Measurements from ENCODE around the gene SNAI3. TPM values are rescaled to one million over a fixed set of nuclear protein-coding genes. Genes with fewer than 3 reads are reported as not detected.

The SNAI3 gene
- total and polyA plus RNA-seq, 7 experiments from 2014 or later = 2.7 to 13.5 (median 6.5) TPM

DNA sequence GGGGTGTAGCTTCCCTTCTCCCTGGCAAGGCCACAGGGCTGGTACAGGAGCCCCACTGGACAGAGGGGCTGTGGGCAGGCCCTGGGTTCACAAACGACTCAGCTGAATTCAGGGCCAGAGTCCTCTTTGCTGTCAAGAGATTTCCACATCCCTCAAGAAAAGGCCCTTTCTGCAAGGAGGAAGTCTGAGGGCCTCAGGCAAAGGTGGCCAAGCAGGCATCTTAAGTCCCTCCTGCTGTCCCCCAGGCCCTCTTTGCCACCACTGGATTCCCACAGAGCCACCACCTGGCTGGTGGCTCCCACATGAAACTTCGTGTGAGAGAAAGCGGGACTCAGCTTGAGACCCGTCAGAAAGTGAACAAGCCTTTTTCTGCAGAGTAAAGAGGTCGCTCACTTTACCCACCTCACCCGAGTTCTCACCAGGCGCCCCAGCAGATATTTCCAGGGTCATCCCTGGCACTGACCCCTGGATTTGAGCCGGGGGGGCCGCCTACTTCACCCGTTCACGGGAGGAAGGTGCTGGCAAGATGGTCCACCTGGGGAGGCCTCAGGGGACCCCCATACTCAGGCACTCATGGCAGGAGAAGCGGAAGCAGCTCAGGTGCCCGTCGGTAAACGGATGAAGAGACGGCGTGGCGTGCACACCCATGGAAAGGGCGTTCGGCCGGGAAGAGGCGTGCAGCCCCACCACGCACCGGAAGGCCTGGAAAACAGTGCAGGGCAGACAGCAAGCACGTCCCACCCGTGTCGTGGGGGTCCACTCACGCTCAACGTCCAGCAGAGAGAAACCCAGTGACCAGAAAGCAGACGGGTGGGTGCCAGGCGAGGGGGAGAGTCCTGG, 16.3 kb upstream of the SNAI3 start:
- H3K9me3 Mint-ChIP-seq = no peaks in the 10 kb centered on the region
- H3K4me1 Mint-ChIP-seq = peaks cover 44 to 70% (median 51%) of the 10 kb centered on the region in 7 donors
- H3K27me3 ChIP-seq (ENCODE audit: control insufficient read depth in 2 of 2, insufficient read depth in 2 of 2, low read length in 2 of 2) = no peaks in the 10 kb centered on the region
- intact Hi-C loops (cut with micrococcal nuclease) = loop anchor here (1.0 to 10.0 kb wide), 7 partner anchors 35 to 1022 kb away; partner anchors contain the start of genes BANP (in 2 of the 2), CYBA (in 1 of the 2), GALNS (in 1 of the 2) and IL17C (in 1 of the 2)
- DNase-seq (peak in 2 of 9 donors; percentile 24 to 33), ATAC-seq (no peak)
- H3K9me3 ChIP-seq (ENCODE audit: control insufficient read depth in 2 of 3, low read length in 3 of 3) = no peaks in the 10 kb centered on the region
- H3K27me3 Mint-ChIP-seq = no peaks in the 10 kb centered on the region
- H3K4me3 ChIP-seq (ENCODE audit: low read length) = peak overlapping the region; percentile 56
- H3K4me1 ChIP-seq (ENCODE audit: control insufficient read depth in 2 of 2, insufficient read depth in 2 of 2, low read length in 2 of 2) = peaks cover 41 to 67% of the 10 kb centered on the region in 2 donors
- peaks cover 0 to 29% (median 3%) of the 10 kb centered on the region in 5 donors for H3K36me3 Mint-ChIP-seq
- POLR2A ChIA-PET = interaction anchor here (0.6 to 7.0 kb wide), 18 partner anchors 13 to 1171 kb away, joined by 3 to 134 read pairs (median 6); partner anchors contain the start of genes CYBA, GALNS, MVD and SNAI3
- H3K4me3 Mint-ChIP-seq = peak overlapping the region; percentile 78 to 98 (median 94)
- H3K27ac Mint-ChIP-seq = peak overlapping the region; percentile 85 to 98 (median 97)
- peak overlapping the region; percentile 88 for H3K27ac ChIP-seq (ENCODE audit: low read depth, low read length)
- CTCF ChIA-PET = interaction anchor here (0.8 to 2.5 kb wide), 4 partner anchors 10 to 53 kb away, joined by 3 to 10 read pairs (median 4); no protein-coding TSS in a partner anchor
- H3K36me3 ChIP-seq (ENCODE audit: control insufficient read depth in 2 of 3, insufficient read depth in 3 of 3, low read length in 3 of 3) = peaks cover 0 to 28% (median 6%) of the 10 kb centered on the region in 3 experiments

- Histone ChIP-seq H3K4me1 (ENCODE audit: control insufficient read depth in 2 of 2, insufficient read depth in 2 of 2, low read length in 2 of 2) (peaks cover 33 to 61% of the 10 kb centered on the region in 2 donors), H3K27ac (ENCODE audit: low read depth, low read length) (peak overlapping the region; percentile 88), H3K9me3 (ENCODE audit: control insufficient read depth in 2 of 3, low read length in 3 of 3) (no peaks in the 10 kb centered on the region), H3K4me3 (ENCODE audit: low read length) (peak overlapping the region; percentile 56), H3K27me3 (ENCODE audit: control insufficient read depth in 2 of 2, insufficient read depth in 2 of 2, low read length in 2 of 2) (no peaks in the 10 kb centered on the region), H3K36me3 (ENCODE audit: control insufficient read depth in 2 of 3, insufficient read depth in 3 of 3, low read length in 3 of 3) (peaks cover 0 to 36% (median 9%) of the 10 kb centered on the region in 3 experiments)
- H3K36me3 Mint-ChIP-seq = peaks cover 0 to 31% (median 3%) of the 10 kb centered on the region in 5 donors
- DNase-seq = peak in 1 of 9 donors; percentile 19
- H3K27me3 Mint-ChIP-seq = no peaks in the 10 kb centered on the region
- ChIA-PET POLR2A (interaction anchor here (0.6 to 7.0 kb wide), 14 partner anchors 13 to 1172 kb away, joined by 3 to 134 read pairs (median 6); partner anchors contain the start of genes CYBA, MVD, SNAI3 and TCF25), CTCF (interaction anchor here (0.5 to 2.5 kb wide), 6 partner anchors 9 to 514 kb away, joined by 3 to 17 read pairs (median 4); partner anchors contain the start of gene SNAI3)
- H3K4me1 Mint-ChIP-seq = peaks cover 36 to 68% (median 46%) of the 10 kb centered on the region in 7 donors
- H3K9me3 Mint-ChIP-seq = no peaks in the 10 kb centered on the region
- peak overlapping the region; percentile 78 to 98 (median 94) for H3K4me3 Mint-ChIP-seq
- peak overlapping the region; percentile 85 to 98 (median 97) for H3K27ac Mint-ChIP-seq
- intact Hi-C loops (cut with micrococcal nuclease) = loop anchor here (1.0 to 10.0 kb wide), 16 partner anchors 9 to 1023 kb away; partner anchors contain the start of genes BANP (in 2 of the 2), GALNS (in 2 of the 2), MVD (in 2 of the 2) and SNAI3 (in 2 of the 2)
- ATAC-seq = no peak
Observed at GRCh38 chr16:88701581-88702370, 15.5 kb upstream of the SNAI3 start.

DNA sequence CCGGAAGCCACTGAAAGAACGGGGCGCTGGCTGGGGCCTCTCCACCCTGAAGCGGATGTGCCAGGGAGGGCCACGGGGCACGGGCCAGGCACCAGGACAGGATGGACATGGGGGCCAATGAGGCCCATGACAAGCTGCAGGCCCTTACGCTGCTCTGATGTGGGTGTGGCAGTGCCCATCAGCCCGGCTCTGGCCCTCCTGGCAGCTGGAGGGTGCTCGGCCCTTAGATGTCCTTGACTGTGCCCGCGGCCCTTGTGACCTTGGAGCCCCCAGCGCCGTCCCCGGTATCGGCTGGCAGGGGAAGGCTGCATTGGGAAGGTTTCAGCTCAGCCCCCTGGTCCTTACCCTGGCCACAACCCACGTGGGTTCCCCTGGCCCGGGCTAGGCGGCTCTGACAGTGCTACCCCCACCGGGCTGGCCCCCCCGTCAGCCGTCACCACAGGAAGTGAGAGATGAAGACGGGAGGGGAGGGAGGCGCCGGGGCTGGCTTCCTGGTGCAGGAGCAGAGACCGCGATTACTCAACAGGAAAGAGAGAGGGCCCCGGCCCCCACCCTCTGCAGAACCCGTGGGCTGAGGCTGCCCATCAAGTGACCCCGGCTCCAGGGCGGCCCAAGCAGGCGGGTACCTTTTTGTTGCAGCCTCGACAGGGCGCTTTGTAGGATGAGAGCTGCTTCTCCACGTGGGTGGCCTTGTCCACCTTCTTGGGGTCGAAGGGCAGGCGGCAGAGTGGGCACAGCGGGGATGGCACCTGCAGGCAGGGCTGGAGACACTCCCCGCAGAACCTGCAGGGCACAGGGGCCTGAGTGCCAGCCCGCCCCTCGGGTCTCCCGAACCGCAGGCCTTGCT, 14.6 kb upstream of the SNAI3 start:
- peak overlapping the region; percentile 78 to 98 (median 94) for H3K4me3 Mint-ChIP-seq
- peaks cover 36 to 69% (median 47%) of the 10 kb centered on the region in 7 donors for H3K4me1 Mint-ChIP-seq
- Histone ChIP-seq H3K27me3 (ENCODE audit: control insufficient read depth in 2 of 2, insufficient read depth in 2 of 2, low read length in 2 of 2) (no peaks in the 10 kb centered on the region), H3K4me1 (ENCODE audit: control insufficient read depth in 2 of 2, insufficient read depth in 2 of 2, low read length in 2 of 2) (peaks cover 32 to 60% of the 10 kb centered on the region in 2 donors), H3K27ac (ENCODE audit: low read depth, low read length) (peak overlapping the region; percentile 88), H3K9me3 (ENCODE audit: control insufficient read depth in 2 of 3, low read length in 3 of 3) (no peaks in the 10 kb centered on the region), H3K36me3 (ENCODE audit: control insufficient read depth in 2 of 3, insufficient read depth in 3 of 3, low read length in 3 of 3) (peaks cover 0 to 45% (median 9%) of the 10 kb centered on the region in 3 experiments), H3K4me3 (ENCODE audit: low read length) (peak overlapping the region; percentile 56)
- H3K9me3 Mint-ChIP-seq = no peaks in the 10 kb centered on the region
- ATAC-seq = peak; percentile 91
- no peaks in the 10 kb centered on the region for H3K27me3 Mint-ChIP-seq
- peak; percentile 86 to 96 (median 93) for DNase-seq
- H3K36me3 Mint-ChIP-seq = peaks cover 0 to 31% (median 3%) of the 10 kb centered on the region in 5 donors
- peak overlapping the region; percentile 85 to 98 (median 97) for H3K27ac Mint-ChIP-seq
- POLR2A ChIA-PET = interaction anchor here (0.5 to 7.0 kb wide), 20 partner anchors 12 to 1173 kb away, joined by 3 to 134 read pairs (median 6); partner anchors contain the start of genes CYBA, MVD, SNAI3 and TCF25
- CTCF ChIA-PET = interaction anchor here (0.6 to 2.5 kb wide), 5 partner anchors 10 to 45 kb away, joined by 3 to 17 read pairs (median 4); partner anchors contain the start of gene SNAI3
- intact Hi-C loops (cut with micrococcal nuclease) = loop anchor here (1.0 to 10.0 kb wide), 16 partner anchors 9 to 1024 kb away; partner anchors contain the start of genes BANP (in 2 of the 2), MVD (in 2 of the 2), SNAI3 (in 2 of the 2) and CYBA (in 1 of the 2)

DNA sequence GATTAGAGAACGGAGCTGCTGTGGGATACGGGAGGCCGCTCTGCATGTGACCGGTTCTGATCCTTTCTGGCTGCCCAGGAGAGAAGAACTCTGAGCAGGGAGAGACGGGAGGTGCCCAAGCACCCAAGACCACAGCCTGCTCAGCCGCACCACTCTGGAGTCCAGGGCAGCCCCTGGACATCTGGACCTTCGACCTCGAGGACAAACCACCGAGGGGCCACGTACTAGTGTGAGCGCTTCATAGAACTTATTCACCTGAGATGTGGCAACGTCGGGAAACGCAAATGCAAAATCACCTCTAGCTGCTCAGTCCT, 14.0 kb upstream of the SNAI3 start:
- H3K27ac ChIP-seq (ENCODE audit: low read depth, low read length) = peak overlapping the region; percentile 88
- H3K4me1 ChIP-seq (ENCODE audit: control insufficient read depth in 2 of 2, insufficient read depth in 2 of 2, low read length in 2 of 2) = peaks cover 30 to 60% of the 10 kb centered on the region in 2 donors
- H3K36me3 ChIP-seq (ENCODE audit: control insufficient read depth in 2 of 3, insufficient read depth in 3 of 3, low read length in 3 of 3) = peaks cover 0 to 51% (median 9%) of the 10 kb centered on the region in 3 experiments
- Mint-ChIP-seq H3K4me3 (peak overlapping the region; percentile 78 to 98 (median 94)), H3K4me1 (peaks cover 33 to 66% (median 45%) of the 10 kb centered on the region in 7 donors), H3K27ac (peak overlapping the region; percentile 85 to 98 (median 97)), H3K27me3 (no peaks in the 10 kb centered on the region), H3K36me3 (peaks cover 0 to 31% (median 3%) of the 10 kb centered on the region in 5 donors), H3K9me3 (no peaks in the 10 kb centered on the region)
- H3K9me3 ChIP-seq (ENCODE audit: control insufficient read depth in 2 of 3, low read length in 3 of 3) = no peaks in the 10 kb centered on the region
- DNase-seq (no peak), ATAC-seq (no peak)
- ChIA-PET POLR2A (interaction anchor here (0.5 to 7.0 kb wide), 14 partner anchors 11 to 130 kb away, joined by 3 to 134 read pairs (median 4); partner anchors contain the start of genes MVD, SNAI3 and ZC3H18), CTCF (interaction anchor here (0.6 to 2.5 kb wide), 4 partner anchors 9 to 45 kb away, joined by 3 to 17 read pairs (median 7); partner anchors contain the start of gene SNAI3)
- intact Hi-C loops (cut with micrococcal nuclease) = loop anchor here (2.0 to 10.0 kb wide), 7 partner anchors 37 to 1025 kb away; partner anchors contain the start of genes BANP (in 2 of the 2), GALNS (in 1 of the 2), IL17C (in 1 of the 2) and TRAPPC2L (in 1 of the 2)
- peak overlapping the region; percentile 56 for H3K4me3 ChIP-seq (ENCODE audit: low read length)
- no peaks in the 10 kb centered on the region for H3K27me3 ChIP-seq (ENCODE audit: control insufficient read depth in 2 of 2, insufficient read depth in 2 of 2, low read length in 2 of 2)

DNA sequence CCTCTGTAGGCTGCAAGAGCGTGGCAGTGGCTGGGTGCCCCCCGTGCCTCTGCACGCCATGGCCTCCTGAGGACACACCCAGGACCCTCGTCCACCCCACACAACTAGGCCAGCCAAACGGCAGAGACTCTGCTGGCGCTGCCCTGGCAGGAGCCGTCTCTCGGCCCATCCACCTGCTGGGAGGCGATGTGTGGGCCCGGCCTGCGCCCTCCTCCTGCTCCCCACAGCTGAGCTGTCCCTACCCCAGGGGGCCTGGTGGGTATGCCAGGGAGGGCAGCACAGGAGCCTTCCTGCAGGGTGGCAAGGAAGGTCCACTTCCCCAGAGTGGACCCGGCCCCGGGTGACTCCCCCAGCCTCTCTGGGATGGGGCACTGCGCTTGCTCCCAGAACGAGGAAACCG, 12.9 kb upstream of the SNAI3 start:
- Histone ChIP-seq H3K27ac (ENCODE audit: low read depth, low read length) (peak overlapping the region; percentile 88), H3K4me3 (ENCODE audit: low read length) (no peak overlapping the region), H3K9me3 (ENCODE audit: control insufficient read depth in 2 of 3, low read length in 3 of 3) (no peaks in the 10 kb centered on the region), H3K36me3 (ENCODE audit: control insufficient read depth in 2 of 3, insufficient read depth in 3 of 3, low read length in 3 of 3) (peaks cover 0 to 54% (median 9%) of the 10 kb centered on the region in 3 experiments), H3K27me3 (ENCODE audit: control insufficient read depth in 2 of 2, insufficient read depth in 2 of 2, low read length in 2 of 2) (no peaks in the 10 kb centered on the region), H3K4me1 (ENCODE audit: control insufficient read depth in 2 of 2, insufficient read depth in 2 of 2, low read length in 2 of 2) (peaks cover 19 to 51% of the 10 kb centered on the region in 2 donors)
- intact Hi-C loops (cut with micrococcal nuclease) = no loop called here
- CTCF ChIA-PET = no interaction called here
- H3K9me3 Mint-ChIP-seq = no peaks in the 10 kb centered on the region
- peaks cover 0 to 29% (median 3%) of the 10 kb centered on the region in 5 donors for H3K36me3 Mint-ChIP-seq
- DNase-seq (no peak), ATAC-seq (no peak)
- no peaks in the 10 kb centered on the region for H3K27me3 Mint-ChIP-seq
- POLR2A ChIA-PET = interaction anchor here (7.0 kb wide), 1 partner anchor 10 kb away, joined by 134 read pairs; the partner anchor contains the start of gene SNAI3
- H3K4me3 Mint-ChIP-seq = peak overlapping the region in 4 of 10 donors; percentile 50 to 98 (median 92)
- peak overlapping the region in 8 of 9 donors; percentile 28 to 98 (median 97) for H3K27ac Mint-ChIP-seq
- H3K4me1 Mint-ChIP-seq = peaks cover 29 to 63% (median 36%) of the 10 kb centered on the region in 7 donors
